ES-I3 (cell line): ENCODE measurements around the gene GPRIN2.

Source experiments
- H3K36me3 ChIP-seq: 2 replicates; pipeline ENCODE4 v1.6.1; 2013; ENCODE audit warnings: mild to moderate bottlenecking, low read length, control low read depth, moderate library complexity; ENCODE audit not compliant: insufficient read depth
- H3K4me1 ChIP-seq: 2 replicates; pipeline ENCODE4 v1.6.1; 2013; ENCODE audit warnings: mild to moderate bottlenecking, control low read depth, low read length; ENCODE audit not compliant: insufficient read depth
- H3K9ac ChIP-seq: 2 replicates; pipeline ENCODE4 v1.6.1; 2013; ENCODE audit warnings: low read depth, mild to moderate bottlenecking, low read length, moderate library complexity
- H3K9me3 ChIP-seq: 2 replicates; pipeline ENCODE4 v1.6.1; 2013; ENCODE audit warnings: mild to moderate bottlenecking, low read length, moderate library complexity; ENCODE audit not compliant: control insufficient read depth, insufficient read depth

GPRIN2 gene

GRCh38 chr10:46557319-46558121 lies 1.1 kb upstream of the GPRIN2 start:
- Histone ChIP-seq H3K9me3 (no peaks in the 10 kb centered on the region), H3K9ac (peak overlapping the region; percentile 77; the same call in 1 of the 2 replicates), H3K36me3 (no peaks in the 10 kb centered on the region), H3K4me1 (peaks cover 6% of the 10 kb centered on the region)

- H3K9ac ChIP-seq = peak overlapping the region; percentile 77
- H3K4me1 ChIP-seq = peaks cover 6% of the 10 kb centered on the region
- H3K9me3 ChIP-seq = no peaks in the 10 kb centered on the region
- H3K36me3 ChIP-seq = no peaks in the 10 kb centered on the region
Observed at GRCh38 chr10:46555713-46556514, 544 bp downstream of the GPRIN2 start.

- Histone ChIP-seq H3K4me1 (peaks cover 6% of the 10 kb centered on the region), H3K36me3 (no peaks in the 10 kb centered on the region)
Observed at GRCh38 chr10:46555366-46555712, 1.1 kb downstream of the GPRIN2 start.

GRCh38 chr10:46554166-46554781 lies 2.2 kb downstream of the GPRIN2 start:
- Histone ChIP-seq H3K9ac (no peak overlapping the region), H3K4me1 (peaks cover 6% of the 10 kb centered on the region), H3K36me3 (no peaks in the 10 kb centered on the region), H3K9me3 (no peaks in the 10 kb centered on the region)

More at GRCh38 chr10:46555366-46555712, 1.1 kb downstream of the GPRIN2 start:
- H3K9ac ChIP-seq = peak overlapping the region; percentile 77
- no peaks in the 10 kb centered on the region for H3K9me3 ChIP-seq

GRCh38 chr10:46553238-46554049 lies 3.0 kb downstream of the GPRIN2 start:
- no peaks in the 10 kb centered on the region for H3K9me3 ChIP-seq
- no peak overlapping the region for H3K9ac ChIP-seq
- H3K4me1 ChIP-seq = peaks cover 6% of the 10 kb centered on the region
- H3K36me3 ChIP-seq = no peaks in the 10 kb centered on the region

- H3K4me1 ChIP-seq = peaks cover 9% of the 10 kb centered on the region
- H3K36me3 ChIP-seq = no peaks in the 10 kb centered on the region
- H3K9me3 ChIP-seq = no peaks in the 10 kb centered on the region
- H3K9ac ChIP-seq = no peak overlapping the region
Observed at GRCh38 chr10:46552526-46553237, 3.8 kb downstream of the GPRIN2 start.

- Histone ChIP-seq H3K9ac (no peak overlapping the region), H3K36me3 (no peaks in the 10 kb centered on the region), H3K9me3 (no peaks in the 10 kb centered on the region), H3K4me1 (peaks cover 13% of the 10 kb centered on the region)
Observed at GRCh38 chr10:46551701-46552525, 4.5 kb downstream of the GPRIN2 start.

GRCh38 chr10:46550795-46551700 lies 5.4 kb downstream of the GPRIN2 start:
- H3K9ac ChIP-seq = no peak overlapping the region

GRCh38 chr10:46550076-46550790 lies 6.2 kb downstream of the GPRIN2 start:
- Histone ChIP-seq H3K36me3 (no peaks in the 10 kb centered on the region), H3K9me3 (no peaks in the 10 kb centered on the region), H3K9ac (no peak overlapping the region), H3K4me1 (peaks cover 9% of the 10 kb centered on the region)

More at GRCh38 chr10:46550795-46551700, 5.4 kb downstream of the GPRIN2 start:
- peaks cover 13% of the 10 kb centered on the region for H3K4me1 ChIP-seq
- H3K9me3 ChIP-seq = no peaks in the 10 kb centered on the region
- no peaks in the 10 kb centered on the region for H3K36me3 ChIP-seq

- no peaks in the 10 kb centered on the region for H3K36me3 ChIP-seq
- H3K9me3 ChIP-seq = no peaks in the 10 kb centered on the region
Observed at GRCh38 chr10:46549171-46550075, 7.0 kb downstream of the GPRIN2 start.

GRCh38 chr10:46548498-46549090 lies 7.9 kb downstream of the GPRIN2 start:
- H3K36me3 ChIP-seq = no peaks in the 10 kb centered on the region
- no peak overlapping the region for H3K9ac ChIP-seq
- peaks cover 8% of the 10 kb centered on the region for H3K4me1 ChIP-seq
- H3K9me3 ChIP-seq = no peaks in the 10 kb centered on the region

More at GRCh38 chr10:46549171-46550075, 7.0 kb downstream of the GPRIN2 start:
- Histone ChIP-seq H3K4me1 (peaks cover 8% of the 10 kb centered on the region), H3K9ac (no peak overlapping the region)
